Muscle of leg (tissue), 11 donors: ENCODE results near the gene TDRD7. TPM values are rescaled to one million over a fixed set of nuclear protein-coding genes. Genes with fewer than 3 reads are reported as not detected.
A peak's percentile ranks its signal among the peaks of the same experiment; 100 is the strongest.

Source experiments
- DNase-seq: peaks from one replicate; pipeline ENCODE4 v3.0.0; 2013
- H3K27ac ChIP-seq: one replicate; pipeline ENCODE4 v1.5.1; 2013; ENCODE audit warnings: mild to moderate bottlenecking, low read length, control low read depth
- H3K27me3 ChIP-seq: one replicate; pipeline ENCODE4 v1.6.1; 2013; ENCODE audit warnings: low read length; ENCODE audit not compliant: control insufficient read depth, insufficient read depth
- H3K36me3 ChIP-seq: one replicate; pipeline ENCODE4 v1.6.1; 2013; ENCODE audit warnings: low read length; ENCODE audit not compliant: control insufficient read depth, insufficient read depth
- H3K4me1 ChIP-seq: one replicate; pipeline ENCODE4 v1.6.1; 2013; ENCODE audit warnings: low read length; ENCODE audit not compliant: control insufficient read depth, insufficient read depth
- H3K4me3 ChIP-seq: one replicate; pipeline ENCODE4 v1.5.1; 2013; ENCODE audit warnings: low read length, control low read depth
- H3K9me3 ChIP-seq: replicated peaks from 2 replicates; pipeline ENCODE4 v1.6.1; 2013; ENCODE audit warnings: low read depth, low read length; ENCODE audit not compliant: control insufficient read depth
- WGBS: methylation state at CpG from one replicate; pipeline ENCODE4 v1.1.5; 2013; ENCODE audit warnings: missing lambda C conversion rate; ENCODE audit not compliant: insufficient coverage; 5-methylcytosine and 5-hydroxymethylcytosine counted together
- polyA plus RNA-seq, 8 donors: library from polyadenylated mRNA; unstranded; fragments of 120-200 nt; gene quantifications; one replicate each; pipeline versions ENCODE4 v1.2.1 to v1.2.3, GENCODE V29; 2013; ENCODE audit warnings: inconsistent platforms in 1 of 8, low replicate concordance in 1 of 8; ENCODE audit not compliant: insufficient read length in 8 of 8, insufficient read depth in 1 of 8
- total RNA-seq: library from RNA; stranded (reverse); fragments of 120-200 nt; gene quantifications from one replicate; pipeline ENCODE4 v1.2.4, GENCODE V29; 2013

The TDRD7 gene
- total and polyA plus RNA-seq, 9 donors, result 2.9 to 4.9 (median 4.3) TPM

GRCh38 chr9:97474372-97474925 lies 62.6 kb downstream of the TDRD7 start:
- WGBS, result no CpG with 5 or more reads among the region's 5 CpGs
- no peaks in the 10 kb centered on the region for H3K36me3 ChIP-seq
- peak overlapping the region; percentile 80 for H3K27ac ChIP-seq

DNA sequence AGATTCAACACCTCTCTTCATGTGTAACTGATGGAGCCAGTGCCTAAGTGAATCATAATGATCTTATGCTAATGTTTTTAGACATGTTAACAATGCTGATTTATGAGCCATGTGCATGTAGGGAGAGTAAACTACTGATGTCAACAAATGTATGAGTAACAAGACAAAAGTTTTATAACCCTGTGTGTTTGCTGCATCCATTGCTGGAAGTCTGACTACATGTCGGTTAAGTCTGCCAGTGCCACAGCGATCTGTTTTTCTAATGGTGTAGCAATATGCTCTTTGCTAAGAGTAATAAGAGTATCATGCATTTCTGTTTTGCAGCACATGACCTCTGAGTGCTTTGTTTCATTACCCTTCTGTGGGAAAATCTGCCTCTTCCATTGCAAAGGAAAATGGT lies 63.2 kb downstream of the TDRD7 start:
- no peaks in the 10 kb centered on the region for H3K36me3 ChIP-seq

More at GRCh38 chr9:97474372-97474925, 62.6 kb downstream of the TDRD7 start:
- no peaks in the 10 kb centered on the region for H3K27me3 ChIP-seq
- no peak for DNase-seq
- H3K4me3 ChIP-seq, result no peak overlapping the region
- H3K9me3 ChIP-seq, result no peaks in the 10 kb centered on the region
- peaks cover 2% of the 10 kb centered on the region for H3K4me1 ChIP-seq

DNA sequence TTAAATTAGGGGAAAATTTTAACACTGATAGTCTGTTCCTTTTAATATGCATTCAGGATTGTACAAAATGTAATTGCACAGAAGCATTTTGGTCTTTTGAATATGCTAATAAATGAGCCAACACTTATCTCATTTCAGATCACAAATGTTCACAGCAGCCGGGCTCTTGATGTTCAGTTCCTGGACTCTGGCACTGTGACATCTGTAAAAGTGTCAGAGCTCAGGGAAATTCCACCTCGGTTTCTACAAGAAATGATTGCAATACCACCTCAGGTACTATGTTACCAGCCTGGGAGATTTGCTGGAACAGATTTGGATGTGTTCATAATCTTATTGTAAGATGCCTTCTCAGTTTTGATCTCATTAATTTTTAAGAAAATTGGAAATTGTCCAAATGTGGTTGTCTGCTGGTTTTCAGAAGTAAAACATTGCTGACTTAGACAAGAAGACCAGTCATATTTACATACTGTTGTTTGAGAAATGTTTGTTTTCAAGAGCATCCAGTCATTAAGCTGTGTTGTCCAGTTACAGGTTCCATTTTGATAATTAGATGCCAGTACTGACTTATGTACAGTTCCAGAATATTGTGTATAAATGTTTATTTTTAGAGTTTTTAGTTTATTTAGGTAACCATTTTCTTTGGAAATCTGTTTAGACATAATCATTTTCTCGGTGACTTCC lies 66.5 kb downstream of the TDRD7 start:
- no peak overlapping the region for H3K4me3 ChIP-seq
- no peaks in the 10 kb centered on the region for H3K9me3 ChIP-seq
- H3K36me3 ChIP-seq, result peaks cover 7% of the 10 kb centered on the region
- peaks cover under 1% of the 10 kb centered on the region for H3K4me1 ChIP-seq
- 100% methylated on average over 1 of the region's 3 CpGs for WGBS
- H3K27ac ChIP-seq, result no peak overlapping the region
- no peaks in the 10 kb centered on the region for H3K27me3 ChIP-seq
- no peak for DNase-seq

More for the DNA sequence above, 63.2 kb downstream of the TDRD7 start:
- Histone ChIP-seq H3K27ac (no peak overlapping the region), H3K9me3 (no peaks in the 10 kb centered on the region), H3K27me3 (no peaks in the 10 kb centered on the region), H3K4me3 (no peak overlapping the region), H3K4me1 (peaks cover 2% of the 10 kb centered on the region)
- no peak for DNase-seq
- WGBS, result 80% methylated on average over 1 of the region's 2 CpGs

DNA sequence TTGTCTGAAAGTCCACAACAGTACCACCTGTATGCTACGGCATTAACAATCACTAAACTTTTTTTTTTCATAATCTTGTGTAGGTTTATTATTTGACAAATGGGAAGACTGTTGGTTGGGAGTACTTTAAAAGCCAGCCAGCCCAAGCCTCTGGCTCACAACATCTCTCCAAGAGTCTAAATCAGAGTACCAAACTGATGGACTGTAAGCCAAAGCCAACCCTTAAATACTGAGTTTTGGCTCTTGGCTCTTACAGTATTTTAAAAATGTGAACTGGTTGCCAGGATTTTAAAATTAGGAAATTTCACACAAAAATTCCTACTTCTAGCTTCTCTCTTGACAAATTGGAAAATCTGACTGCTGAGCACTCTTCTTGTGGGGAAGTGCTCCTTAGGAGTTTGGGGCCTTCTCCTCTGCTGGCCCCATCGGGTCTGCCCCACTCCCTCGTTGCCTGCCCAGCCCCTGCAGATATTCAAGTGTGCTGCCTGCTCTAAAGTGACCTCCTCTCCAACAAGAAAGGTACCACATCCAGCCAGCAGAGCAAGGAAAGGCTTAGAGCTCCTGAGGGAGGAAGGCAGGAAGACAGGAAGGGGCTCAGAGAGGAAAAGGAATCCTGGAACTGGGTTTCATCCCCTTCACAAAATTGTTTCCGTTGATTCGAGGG lies 67.7 kb downstream of the TDRD7 start:
- Histone ChIP-seq H3K27ac (no peak overlapping the region), H3K4me3 (no peak overlapping the region), H3K36me3 (peaks cover 12% of the 10 kb centered on the region), H3K27me3 (no peaks in the 10 kb centered on the region), H3K4me1 (no peaks in the 10 kb centered on the region), H3K9me3 (no peaks in the 10 kb centered on the region)
- DNase-seq, result no peak
- no CpG with 5 or more reads among the region's 5 CpGs for WGBS

GRCh38 chr9:97480174-97480573 lies 68.3 kb downstream of the TDRD7 start:
- WGBS, result 0% methylated on average over 1 of the region's 1 CpG
- Histone ChIP-seq H3K36me3 (peaks cover 12% of the 10 kb centered on the region), H3K9me3 (no peaks in the 10 kb centered on the region)

GRCh38 chr9:97480749-97481148 lies 68.9 kb downstream of the TDRD7 start:
- H3K9me3 ChIP-seq, result no peaks in the 10 kb centered on the region
- peaks cover 12% of the 10 kb centered on the region for H3K36me3 ChIP-seq
- H3K4me3 ChIP-seq, result no peak overlapping the region
- WGBS, result no CpG with 5 or more reads among the region's 1 CpG
- H3K27ac ChIP-seq, result no peak overlapping the region
- no peaks in the 10 kb centered on the region for H3K27me3 ChIP-seq
- no peak for DNase-seq
- no peaks in the 10 kb centered on the region for H3K4me1 ChIP-seq

More at GRCh38 chr9:97480174-97480573, 68.3 kb downstream of the TDRD7 start:
- Histone ChIP-seq H3K4me3 (no peak overlapping the region), H3K27me3 (no peaks in the 10 kb centered on the region), H3K4me1 (no peaks in the 10 kb centered on the region), H3K27ac (no peak overlapping the region)
- no peak for DNase-seq

DNA sequence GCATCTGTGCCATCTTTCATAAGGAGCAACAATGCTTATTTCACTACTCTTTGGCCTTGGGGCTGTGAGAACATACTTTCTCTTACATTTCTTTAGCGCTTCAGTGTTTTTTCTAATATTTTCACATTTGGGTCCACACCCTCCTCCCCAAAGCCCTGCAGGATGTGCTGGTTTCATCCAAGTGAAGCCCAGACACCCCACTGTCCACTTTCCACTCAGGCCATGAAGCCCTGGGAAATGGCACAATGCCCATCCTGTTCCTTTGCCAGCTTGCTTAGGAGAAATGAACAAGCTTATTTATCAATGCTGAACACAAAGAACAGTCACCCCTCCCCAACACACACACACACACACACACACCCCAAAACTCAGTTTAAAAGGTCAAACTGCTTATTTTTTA lies 72.2 kb downstream of the TDRD7 start:
- Histone ChIP-seq H3K27ac (no peak overlapping the region), H3K4me1 (no peaks in the 10 kb centered on the region), H3K36me3 (peaks cover 14% of the 10 kb centered on the region), H3K27me3 (no peaks in the 10 kb centered on the region), H3K9me3 (peaks cover 6% of the 10 kb centered on the region), H3K4me3 (no peak overlapping the region)
- no CpG with 5 or more reads among the region's 1 CpG for WGBS
- DNase-seq, result peak; percentile 14

DNA sequence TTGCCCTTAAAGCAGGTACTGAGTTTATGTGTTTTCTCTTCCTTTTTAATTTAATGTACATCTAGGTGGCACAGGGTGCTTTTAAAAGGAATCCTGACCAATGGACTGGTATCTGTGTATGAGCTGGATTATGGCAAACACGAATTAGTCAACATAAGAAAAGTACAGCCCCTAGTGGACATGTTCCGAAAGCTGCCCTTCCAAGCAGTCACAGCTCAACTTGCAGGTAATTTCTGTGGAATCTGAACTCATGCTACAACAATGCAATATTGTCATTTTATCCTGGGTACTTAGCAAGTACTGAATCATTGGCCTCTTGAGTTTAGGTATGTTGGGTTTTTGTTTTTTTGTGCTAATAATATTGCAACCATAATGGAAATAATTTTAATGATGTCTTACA lies 75.2 kb downstream of the TDRD7 start:
- Histone ChIP-seq H3K4me3 (no peak overlapping the region), H3K27ac (no peak overlapping the region), H3K27me3 (no peaks in the 10 kb centered on the region), H3K36me3 (peaks cover 12% of the 10 kb centered on the region), H3K4me1 (no peaks in the 10 kb centered on the region), H3K9me3 (peaks cover 6% of the 10 kb centered on the region)
- no CpG with 5 or more reads among the region's 2 CpGs for WGBS
- no peak for DNase-seq

GRCh38 chr9:97487861-97488260 lies 76.0 kb downstream of the TDRD7 start:
- H3K36me3 ChIP-seq, result peaks cover 11% of the 10 kb centered on the region
- H3K4me1 ChIP-seq, result no peaks in the 10 kb centered on the region
- H3K27me3 ChIP-seq, result no peaks in the 10 kb centered on the region
- peaks cover 6% of the 10 kb centered on the region for H3K9me3 ChIP-seq
- no peak overlapping the region for H3K27ac ChIP-seq
- H3K4me3 ChIP-seq, result no peak overlapping the region
- no peak for DNase-seq
- no CpG with 5 or more reads among the region's 1 CpG for WGBS

DNA sequence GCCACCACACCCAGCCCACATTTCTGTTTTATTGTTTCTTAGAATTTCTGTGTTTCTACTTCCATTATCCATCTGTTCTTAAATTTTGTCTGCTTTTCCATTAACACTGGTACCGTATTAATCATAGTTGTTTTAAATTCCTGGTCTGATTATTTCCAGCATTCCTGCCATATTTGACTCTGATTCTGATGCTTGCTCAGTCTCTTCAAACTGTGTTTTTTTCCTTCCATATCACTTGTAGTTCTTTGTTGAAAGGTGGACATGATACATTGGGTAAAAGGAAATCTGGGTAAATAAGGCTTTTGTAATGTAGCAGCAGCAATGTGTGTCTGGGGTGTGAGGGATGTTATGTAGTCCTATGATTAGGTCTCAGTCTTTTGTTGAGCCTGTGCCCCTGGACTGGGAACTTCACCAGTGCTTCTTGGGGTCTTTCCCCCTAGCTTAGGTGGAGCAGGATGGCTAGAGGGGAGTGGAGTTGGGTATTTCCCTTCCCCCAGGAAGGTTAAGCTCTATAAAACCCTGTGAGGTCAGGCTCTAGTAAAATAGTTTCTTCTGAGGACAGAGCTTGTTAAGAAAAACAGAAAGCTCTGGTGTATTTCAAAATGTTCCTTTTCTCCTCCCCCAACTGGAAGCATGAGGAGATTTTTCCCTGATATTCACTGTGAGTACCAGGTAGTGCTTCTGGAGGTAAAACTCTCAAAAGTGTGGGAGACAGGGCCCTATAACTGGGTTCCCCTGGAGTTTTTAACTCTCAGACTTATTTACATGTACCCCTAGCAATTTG lies 79.5 kb downstream of the TDRD7 start:
- no peaks in the 10 kb centered on the region for H3K4me1 ChIP-seq
- H3K27me3 ChIP-seq, result no peaks in the 10 kb centered on the region
- peaks cover 2% of the 10 kb centered on the region for H3K36me3 ChIP-seq
- no peak overlapping the region for H3K4me3 ChIP-seq
- DNase-seq, result no peak
- no CpG with 5 or more reads among the region's 1 CpG for WGBS
- peaks cover 6% of the 10 kb centered on the region for H3K9me3 ChIP-seq
- no peak overlapping the region for H3K27ac ChIP-seq
